ENCODE measurements around the gene ACO2.
"Not testable (repeated sequence)": the region's sequence is repeated elsewhere in the genome, so short reads cannot be mapped to it uniquely, and the experiment has no call there.

ACO2 gene

GRCh38 chr22:41540365-41540764, 71.4 kb downstream of the ACO2 start:
- no peak for DNase-seq (ENCODE audit: low spot score)

- no peak for DNase-seq (ENCODE audit: low spot score)
These were observed 72.6 kb downstream of the ACO2 start for GRCh38 chr22:41541484-41541883.

- DNase-seq (ENCODE audit: low spot score) = no peak
These were observed 73.3 kb downstream of the ACO2 start for GRCh38 chr22:41542224-41542623.

GRCh38 chr22:41543854-41544670, 75.1 kb downstream of the ACO2 start, which contains the start of gene POLR3H:
POLR3H (minus strand) TSS chr22:41544470; CDS start chr22:41544101, 369 bp downstream.
- peak; percentile 98 for DNase-seq (ENCODE audit: low spot score)

- no peak for DNase-seq (ENCODE audit: low spot score)
These were observed 76.0 kb downstream of the ACO2 start for GRCh38 chr22:41544671-41545476.

- DNase-seq (ENCODE audit: low spot score) = no peak
These were observed 79.9 kb downstream of the ACO2 start for GRCh38 chr22:41548830-41549211.

GRCh38 chr22:41550952-41551491, 82.1 kb downstream of the ACO2 start:
- DNase-seq (ENCODE audit: low spot score) = no peak

- no peak for DNase-seq (ENCODE audit: low spot score)
These were observed 83.1 kb downstream of the ACO2 start for GRCh38 chr22:41551877-41552582.

GRCh38 chr22:41555325-41555982, 86.5 kb downstream of the ACO2 start:
- DNase-seq (ENCODE audit: low spot score) = no peak

- DNase-seq (ENCODE audit: low spot score) = no peak
These were observed 87.6 kb downstream of the ACO2 start for GRCh38 chr22:41556561-41556960.

- DNase-seq (ENCODE audit: low spot score) = no peak
These were observed 88.7 kb downstream of the ACO2 start for GRCh38 chr22:41557401-41558240.

GRCh38 chr22:41558241-41558630, 89.3 kb downstream of the ACO2 start:
- DNase-seq (ENCODE audit: low spot score) = not testable (repeated sequence)

- no peak for DNase-seq (ENCODE audit: low spot score)
These were observed 91.2 kb downstream of the ACO2 start for GRCh38 chr22:41560095-41560471.

- no peak for DNase-seq (ENCODE audit: low spot score)
These were observed 92.4 kb downstream of the ACO2 start for GRCh38 chr22:41561335-41561734.

GRCh38 chr22:41561788-41562187, 92.9 kb downstream of the ACO2 start:
- no peak for DNase-seq (ENCODE audit: low spot score)

- no peak for DNase-seq (ENCODE audit: low spot score)
These were observed 93.5 kb downstream of the ACO2 start for GRCh38 chr22:41562461-41562860.

GRCh38 chr22:41563051-41563711, 94.3 kb downstream of the ACO2 start:
- DNase-seq (ENCODE audit: low spot score) = no peak

- DNase-seq (ENCODE audit: low spot score) = no peak
These were observed 95.6 kb downstream of the ACO2 start for GRCh38 chr22:41564563-41564962.

GRCh38 chr22:41565403-41566054, 96.6 kb downstream of the ACO2 start:
- no peak for DNase-seq (ENCODE audit: low spot score)

GRCh38 chr22:41567512-41567768, 98.5 kb downstream of the ACO2 start:
- DNase-seq (ENCODE audit: low spot score) = no peak
